Measurements from ENCODE around the gene MAMDC4.

- TF ChIP-seq, protein P1, sequence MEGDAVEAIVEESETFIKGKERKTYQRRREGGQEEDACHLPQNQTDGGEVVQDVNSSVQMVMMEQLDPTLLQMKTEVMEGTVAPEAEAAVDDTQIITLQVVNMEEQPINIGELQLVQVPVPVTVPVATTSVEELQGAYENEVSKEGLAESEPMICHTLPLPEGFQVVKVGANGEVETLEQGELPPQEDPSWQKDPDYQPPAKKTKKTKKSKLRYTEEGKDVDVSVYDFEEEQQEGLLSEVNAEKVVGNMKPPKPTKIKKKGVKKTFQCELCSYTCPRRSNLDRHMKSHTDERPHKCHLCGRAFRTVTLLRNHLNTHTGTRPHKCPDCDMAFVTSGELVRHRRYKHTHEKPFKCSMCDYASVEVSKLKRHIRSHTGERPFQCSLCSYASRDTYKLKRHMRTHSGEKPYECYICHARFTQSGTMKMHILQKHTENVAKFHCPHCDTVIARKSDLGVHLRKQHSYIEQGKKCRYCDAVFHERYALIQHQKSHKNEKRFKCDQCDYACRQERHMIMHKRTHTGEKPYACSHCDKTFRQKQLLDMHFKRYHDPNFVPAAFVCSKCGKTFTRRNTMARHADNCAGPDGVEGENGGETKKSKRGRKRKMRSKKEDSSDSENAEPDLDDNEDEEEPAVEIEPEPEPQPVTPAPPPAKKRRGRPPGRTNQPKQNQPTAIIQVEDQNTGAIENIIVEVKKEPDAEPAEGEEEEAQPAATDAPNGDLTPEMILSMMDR (IDR thresholded peaks at IDR 0.05): no peak
- TF ChIP-seq POLR2A (IDR thresholded peaks at IDR 0.05): no peak
Observed at GRCh38 chr9:136831720-136832104, 20.4 kb upstream of the MAMDC4 start.
